ENCODE data around the gene FRMPD4.

DNA sequence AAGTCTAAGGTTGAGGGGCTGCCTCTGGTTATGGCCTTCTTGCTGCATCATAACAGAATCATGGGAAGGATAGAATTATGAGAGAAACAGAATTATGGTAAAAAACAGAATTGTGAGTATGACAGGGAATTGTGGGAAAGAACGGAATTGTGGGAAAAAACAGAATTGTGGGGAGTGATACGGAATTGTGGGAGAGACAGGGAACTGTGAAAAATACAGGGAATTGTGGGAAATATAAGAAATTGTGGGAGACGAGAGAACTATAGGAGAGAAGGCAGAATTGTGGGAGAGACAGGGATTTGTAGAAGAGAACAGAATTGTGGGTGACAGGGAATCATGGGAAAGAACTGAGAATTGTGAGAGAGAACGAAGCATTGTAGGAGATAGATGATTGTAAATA, 159.1 kb downstream of the FRMPD4 start:
- TF ChIP-seq PPARA (CRISPR knock-in tag; IDR thresholded peaks at IDR 0.05; ENCODE audit: borderline replicate concordance) (no peak), CSDC2 (CRISPR knock-in tag; IDR thresholded peaks at IDR 0.05) (no peak), TOX (CRISPR knock-in tag; IDR thresholded peaks at IDR 0.05; ENCODE audit: borderline replicate concordance) (no peak), OSR1 (CRISPR knock-in tag; IDR thresholded peaks at IDR 0.05) (no peak), TCF4 (CRISPR knock-in tag; IDR thresholded peaks at IDR 0.05; ENCODE audit: borderline replicate concordance) (no peak), ISL1 (CRISPR knock-in tag; IDR thresholded peaks at IDR 0.05) (no peak)
- TF ChIP-seq, protein P1, sequence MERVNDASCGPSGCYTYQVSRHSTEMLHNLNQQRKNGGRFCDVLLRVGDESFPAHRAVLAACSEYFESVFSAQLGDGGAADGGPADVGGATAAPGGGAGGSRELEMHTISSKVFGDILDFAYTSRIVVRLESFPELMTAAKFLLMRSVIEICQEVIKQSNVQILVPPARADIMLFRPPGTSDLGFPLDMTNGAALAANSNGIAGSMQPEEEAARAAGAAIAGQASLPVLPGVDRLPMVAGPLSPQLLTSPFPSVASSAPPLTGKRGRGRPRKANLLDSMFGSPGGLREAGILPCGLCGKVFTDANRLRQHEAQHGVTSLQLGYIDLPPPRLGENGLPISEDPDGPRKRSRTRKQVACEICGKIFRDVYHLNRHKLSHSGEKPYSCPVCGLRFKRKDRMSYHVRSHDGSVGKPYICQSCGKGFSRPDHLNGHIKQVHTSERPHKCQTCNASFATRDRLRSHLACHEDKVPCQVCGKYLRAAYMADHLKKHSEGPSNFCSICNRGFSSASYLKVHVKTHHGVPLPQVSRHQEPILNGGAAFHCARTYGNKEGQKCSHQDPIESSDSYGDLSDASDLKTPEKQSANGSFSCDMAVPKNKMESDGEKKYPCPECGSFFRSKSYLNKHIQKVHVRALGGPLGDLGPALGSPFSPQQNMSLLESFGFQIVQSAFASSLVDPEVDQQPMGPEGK (CRISPR knock-in tag; IDR thresholded peaks at IDR 0.05; ENCODE audit: borderline replicate concordance), result no peak
- TF ChIP-seq, protein P2, sequence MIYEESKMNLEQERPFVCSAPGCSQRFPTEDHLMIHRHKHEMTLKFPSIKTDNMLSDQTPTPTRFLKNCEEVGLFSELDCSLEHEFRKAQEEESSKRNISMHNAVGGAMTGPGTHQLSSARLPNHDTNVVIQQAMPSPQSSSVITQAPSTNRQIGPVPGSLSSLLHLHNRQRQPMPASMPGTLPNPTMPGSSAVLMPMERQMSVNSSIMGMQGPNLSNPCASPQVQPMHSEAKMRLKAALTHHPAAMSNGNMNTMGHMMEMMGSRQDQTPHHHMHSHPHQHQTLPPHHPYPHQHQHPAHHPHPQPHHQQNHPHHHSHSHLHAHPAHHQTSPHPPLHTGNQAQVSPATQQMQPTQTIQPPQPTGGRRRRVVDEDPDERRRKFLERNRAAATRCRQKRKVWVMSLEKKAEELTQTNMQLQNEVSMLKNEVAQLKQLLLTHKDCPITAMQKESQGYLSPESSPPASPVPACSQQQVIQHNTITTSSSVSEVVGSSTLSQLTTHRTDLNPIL (CRISPR knock-in tag; IDR thresholded peaks at IDR 0.05; ENCODE audit: low read depth), result no peak

Measured in SK-N-SH treated with all-trans-retinoic acid at 6 μM for 48 hours (cell line).